CD4-positive, CD25-positive, alpha-beta regulatory T cell (primary cell): ENCODE results near the gene FRMPD2. TPM values are rescaled to one million over a fixed set of nuclear protein-coding genes. Genes with fewer than 3 reads are reported as not detected.

ENCODE experiments used
- ATAC-seq, 2 donors: fragments of 150-1000 bp; cut with Tn5 transposase; one replicate each; pipeline ENCODE4 v1.10.0; 2021; ENCODE audit warnings: low read depth in 2 of 2, moderate number of reproducible peaks in 2 of 2, moderate library complexity in 1 of 2
- DNase-seq, 3 donors: peaks; one replicate each; pipeline versions ENCODE4 v3.0.0 to v3.0.0-alpha.2; 2012 to 2022; ENCODE audit warnings: mixed read lengths in 1 of 3
- H3K27ac ChIP-seq: one replicate; pipeline ENCODE4 v1.7.0; 2013; ENCODE audit warnings: mild to moderate bottlenecking, low read length; ENCODE audit not compliant: insufficient read depth, poor library complexity, severe bottlenecking
- H3K27me3 ChIP-seq: one replicate; pipeline ENCODE4 v1.7.0; 2013; ENCODE audit warnings: low read length; ENCODE audit not compliant: control insufficient read depth, insufficient read depth
- H3K36me3 ChIP-seq: one replicate; pipeline ENCODE4 v1.7.0; 2013; ENCODE audit warnings: mild to moderate bottlenecking, low read length, moderate library complexity; ENCODE audit not compliant: control insufficient read depth, insufficient read depth
- H3K4me1 ChIP-seq: 2 replicates; pipeline ENCODE4 v1.7.0; 2013; ENCODE audit warnings: mild to moderate bottlenecking, low read length; ENCODE audit not compliant: insufficient read depth, control insufficient read depth, poor library complexity, severe bottlenecking
- H3K4me3 ChIP-seq: one replicate; pipeline ENCODE4 v1.7.0; 2013; ENCODE audit warnings: low read depth, mild to moderate bottlenecking, low read length, moderate library complexity
- H3K9me3 ChIP-seq, 2 experiments: 1 replicate in 1 of 2; 2 replicates in 1 of 2; pipeline ENCODE4 v1.7.0; 2013; ENCODE audit warnings: low read length in 2 of 2, mild to moderate bottlenecking in 1 of 2, moderate library complexity in 1 of 2; ENCODE audit not compliant: control insufficient read depth in 2 of 2
- H3K27ac Mint-ChIP-seq, 3 donors: one replicate each; pipeline ENCODE4 v1.8.0; 2020 to 2022; ENCODE audit warnings: mild to moderate bottlenecking in 3 of 3, mixed read lengths in 3 of 3, moderate library complexity in 2 of 3
- H3K27me3 Mint-ChIP-seq: one replicate; pipeline ENCODE4 v1.8.0; 2022; ENCODE audit warnings: mild to moderate bottlenecking, mixed read lengths
- H3K36me3 Mint-ChIP-seq: one replicate; pipeline ENCODE4 v1.8.0; 2020; ENCODE audit warnings: mixed read lengths
- H3K4me1 Mint-ChIP-seq, 4 donors: one replicate each; pipeline ENCODE4 v1.8.0; 2020 to 2022; ENCODE audit warnings: mixed read lengths in 4 of 4, mild to moderate bottlenecking in 1 of 4
- H3K4me3 Mint-ChIP-seq, 4 donors: one replicate each; pipeline ENCODE4 v1.8.0; 2020 to 2022; ENCODE audit warnings: mild to moderate bottlenecking in 4 of 4, mixed read lengths in 4 of 4, moderate library complexity in 3 of 4
- H3K9me3 Mint-ChIP-seq, 7 donors: one replicate each; pipeline ENCODE4 v1.8.0; 2020 to 2022; ENCODE audit warnings: mixed read lengths in 7 of 7, mild to moderate bottlenecking in 3 of 7, moderate library complexity in 2 of 7
- polyA plus RNA-seq, 4 donors: library from polyadenylated mRNA; unstranded; fragments of 300-500 nt; fragmentation: Illumina TruSeq; gene quantifications; one replicate each; pipeline ENCODE4 v1.2.3, GENCODE V29; 2021
- total RNA-seq: library from RNA; stranded (reverse); gene quantifications from one replicate; pipeline ENCODE4 v1.2.3, GENCODE V29; 2022

The FRMPD2 gene
- total and polyA plus RNA-seq, 5 donors from 2014 or later = not detected

- Mint-ChIP-seq H3K4me3 (no peak overlapping the region), H3K36me3 (no peaks in the 10 kb centered on the region), H3K27ac (no peak overlapping the region), H3K27me3 (no peaks in the 10 kb centered on the region), H3K4me1 (peaks cover 0 to 2% (median 0%) of the 10 kb centered on the region in 4 donors), H3K9me3 (no peaks in the 10 kb centered on the region)
- Histone ChIP-seq H3K4me3 (no peak overlapping the region), H3K27ac (no peak overlapping the region), H3K4me1 (no peaks in the 10 kb centered on the region), H3K9me3 (no peaks in the 10 kb centered on the region), H3K36me3 (no peaks in the 10 kb centered on the region), H3K27me3 (no peaks in the 10 kb centered on the region)
- DNase-seq (no peak), ATAC-seq (no peak)
Measured at GRCh38 chr10:48242171-48242904, 32.2 kb downstream of the FRMPD2 start.

DNA sequence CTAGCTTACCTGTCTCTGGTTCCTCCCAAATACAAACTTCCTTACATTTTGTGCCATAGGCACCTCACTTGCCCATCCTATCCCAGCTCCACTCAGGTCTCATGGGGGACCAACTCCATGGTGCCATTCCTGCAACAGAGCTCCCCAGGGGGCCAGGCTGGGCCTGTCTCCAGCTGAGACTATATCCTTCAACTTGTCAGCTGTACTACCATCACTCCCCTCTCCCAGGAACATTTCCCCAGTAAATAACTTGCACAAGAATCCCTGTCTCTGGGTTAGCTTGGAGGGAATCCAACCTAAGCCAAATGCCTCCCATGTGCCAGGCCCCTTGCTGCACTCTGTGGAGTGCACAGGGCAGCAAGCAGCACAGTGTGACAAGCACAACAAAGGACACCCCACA, 33.2 kb downstream of the FRMPD2 start:
- Mint-ChIP-seq H3K4me3 (no peak overlapping the region), H3K36me3 (no peaks in the 10 kb centered on the region), H3K27me3 (no peaks in the 10 kb centered on the region), H3K4me1 (peaks cover 0 to 2% (median 0%) of the 10 kb centered on the region in 4 donors), H3K27ac (no peak overlapping the region), H3K9me3 (no peaks in the 10 kb centered on the region)
- Histone ChIP-seq H3K9me3 (no peaks in the 10 kb centered on the region), H3K36me3 (no peaks in the 10 kb centered on the region), H3K27ac (no peak overlapping the region), H3K27me3 (no peaks in the 10 kb centered on the region), H3K4me1 (no peaks in the 10 kb centered on the region), H3K4me3 (no peak overlapping the region)
- ATAC-seq (no peak), DNase-seq (no peak)

DNA sequence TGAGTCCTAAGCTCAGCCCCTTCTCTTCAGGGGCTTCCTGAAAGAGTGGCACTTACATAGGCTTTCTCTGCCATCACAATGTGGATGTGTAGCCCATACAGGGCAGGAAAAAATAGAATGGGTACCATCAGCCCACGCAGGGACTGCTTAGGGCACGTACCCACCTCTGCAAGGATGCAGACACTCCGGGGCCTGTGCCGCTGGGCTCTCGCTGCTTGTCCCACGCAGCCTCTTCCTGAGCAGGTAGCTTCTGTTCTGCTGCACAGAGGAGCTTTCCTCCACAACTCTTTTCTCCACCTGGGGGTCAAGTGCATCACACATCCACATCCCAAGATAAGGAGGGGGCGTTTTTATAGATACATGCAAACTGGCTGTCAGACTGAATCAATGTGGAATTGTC, 34.3 kb downstream of the FRMPD2 start:
- Histone ChIP-seq H3K4me1 (no peaks in the 10 kb centered on the region), H3K36me3 (no peaks in the 10 kb centered on the region), H3K27ac (no peak overlapping the region), H3K4me3 (no peak overlapping the region), H3K9me3 (no peaks in the 10 kb centered on the region), H3K27me3 (no peaks in the 10 kb centered on the region)
- no peak overlapping the region for H3K4me3 Mint-ChIP-seq
- no peaks in the 10 kb centered on the region for H3K36me3 Mint-ChIP-seq
- no peak for ATAC-seq
- DNase-seq = no peak
- H3K27me3 Mint-ChIP-seq = no peaks in the 10 kb centered on the region
- peaks cover 0 to 2% (median 0%) of the 10 kb centered on the region in 4 donors for H3K4me1 Mint-ChIP-seq
- no peaks in the 10 kb centered on the region for H3K9me3 Mint-ChIP-seq
- no peak overlapping the region for H3K27ac Mint-ChIP-seq

DNA sequence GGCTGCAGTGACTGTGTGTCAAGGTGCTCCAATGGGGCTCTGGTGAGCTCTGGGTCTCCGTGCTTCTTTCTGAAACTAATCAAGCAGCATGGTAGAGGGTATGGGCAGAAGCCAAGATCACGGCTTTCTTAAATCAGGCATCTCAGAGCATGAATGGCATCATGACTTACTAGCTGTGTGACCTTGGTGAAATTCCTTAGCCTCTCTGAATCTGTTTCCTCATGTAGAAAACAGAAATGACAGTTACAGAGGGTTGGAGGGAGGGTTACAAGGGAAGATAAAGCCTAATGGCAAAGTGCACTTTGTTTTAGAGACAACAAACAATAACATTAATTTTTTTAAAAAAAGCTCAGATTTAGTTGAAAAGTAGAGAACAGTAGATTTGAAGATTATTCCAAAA, 34.9 kb downstream of the FRMPD2 start:
- no peaks in the 10 kb centered on the region for H3K27me3 ChIP-seq
- no peak overlapping the region for H3K27ac ChIP-seq
- Mint-ChIP-seq H3K4me1 (peaks cover 0 to 2% (median 0%) of the 10 kb centered on the region in 4 donors), H3K36me3 (no peaks in the 10 kb centered on the region), H3K9me3 (no peaks in the 10 kb centered on the region), H3K27ac (no peak overlapping the region), H3K27me3 (no peaks in the 10 kb centered on the region), H3K4me3 (no peak overlapping the region)
- ATAC-seq = no peak
- H3K9me3 ChIP-seq = no peaks in the 10 kb centered on the region
- H3K36me3 ChIP-seq = no peaks in the 10 kb centered on the region
- no peak overlapping the region for H3K4me3 ChIP-seq
- DNase-seq = no peak
- H3K4me1 ChIP-seq = no peaks in the 10 kb centered on the region

- Histone ChIP-seq H3K4me1 (no peaks in the 10 kb centered on the region), H3K36me3 (no peaks in the 10 kb centered on the region), H3K27me3 (no peaks in the 10 kb centered on the region), H3K27ac (no peak overlapping the region), H3K9me3 (no peaks in the 10 kb centered on the region), H3K4me3 (no peak overlapping the region)
- no peak for ATAC-seq
- Mint-ChIP-seq H3K27ac (no peak overlapping the region), H3K27me3 (no peaks in the 10 kb centered on the region), H3K4me1 (peaks cover 0 to 2% (median 0%) of the 10 kb centered on the region in 4 donors), H3K9me3 (no peaks in the 10 kb centered on the region), H3K4me3 (no peak overlapping the region), H3K36me3 (no peaks in the 10 kb centered on the region)
- no peak for DNase-seq
Measured at GRCh38 chr10:48238826-48239520, 35.5 kb downstream of the FRMPD2 start.

- ATAC-seq (no peak), DNase-seq (no peak)
- H3K4me1 Mint-ChIP-seq = peaks cover 0 to 2% (median 0%) of the 10 kb centered on the region in 4 donors
- Histone ChIP-seq H3K36me3 (no peaks in the 10 kb centered on the region), H3K4me1 (no peaks in the 10 kb centered on the region), H3K27ac (no peak overlapping the region), H3K9me3 (no peaks in the 10 kb centered on the region), H3K27me3 (no peaks in the 10 kb centered on the region), H3K4me3 (no peak overlapping the region)
- no peaks in the 10 kb centered on the region for H3K27me3 Mint-ChIP-seq
- no peak overlapping the region for H3K4me3 Mint-ChIP-seq
- no peaks in the 10 kb centered on the region for H3K36me3 Mint-ChIP-seq
- no peaks in the 10 kb centered on the region for H3K9me3 Mint-ChIP-seq
- H3K27ac Mint-ChIP-seq = no peak overlapping the region
Measured at GRCh38 chr10:48237259-48238250, 36.9 kb downstream of the FRMPD2 start.

DNA sequence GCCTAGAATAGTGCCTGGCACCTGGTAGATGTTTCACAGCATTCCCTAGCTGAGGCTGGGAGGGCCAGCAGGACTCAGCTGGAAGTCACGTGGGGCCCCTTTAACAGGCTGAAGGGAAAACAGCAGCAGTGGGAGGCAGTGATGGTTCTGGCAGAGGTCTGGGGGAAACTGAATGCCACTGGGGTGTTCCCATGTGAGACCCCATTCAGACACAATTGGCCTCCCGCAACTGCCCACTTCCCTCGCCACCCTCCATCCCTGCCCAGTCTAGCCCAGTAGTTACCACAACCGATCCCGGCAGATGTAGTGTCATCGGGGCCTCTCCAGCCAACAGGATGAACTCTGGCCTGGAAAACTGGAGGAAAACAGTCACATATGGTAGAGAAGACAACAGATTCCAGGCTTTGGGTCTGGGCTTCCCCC, 38.3 kb downstream of the FRMPD2 start:
- Mint-ChIP-seq H3K27me3 (no peaks in the 10 kb centered on the region), H3K36me3 (no peaks in the 10 kb centered on the region)

More for the DNA sequence above, 38.3 kb downstream of the FRMPD2 start:
- Mint-ChIP-seq H3K9me3 (no peaks in the 10 kb centered on the region), H3K4me3 (no peak overlapping the region), H3K27ac (no peak overlapping the region), H3K4me1 (peaks cover 0 to 1% (median 0%) of the 10 kb centered on the region in 4 donors)
- no peak for DNase-seq
- Histone ChIP-seq H3K27me3 (no peaks in the 10 kb centered on the region), H3K4me3 (no peak overlapping the region), H3K4me1 (no peaks in the 10 kb centered on the region), H3K27ac (no peak overlapping the region), H3K36me3 (no peaks in the 10 kb centered on the region), H3K9me3 (no peaks in the 10 kb centered on the region)
- no peak for ATAC-seq
